RWPE1 (cell line): ENCODE measurements around the gene CLMN.
A peak's percentile ranks its signal among the peaks of the same experiment; 100 is the strongest.

Source experiments
- CTCF ChIA-PET: fragments of 350-600 bp; sonication (Branson Sonifier 250); formaldehyde crosslinking; extraction: SDS; loops from one replicate; lab custom pipeline; 2021; lab: Yijun Ruan, JAX
- POLR2A ChIA-PET: fragments of 400-600 bp; formaldehyde crosslinking; extraction: SDS; loops from one replicate; lab custom pipeline; 2020; ENCODE audit warnings: antibody characterized with exemption; ENCODE audit not compliant: low non-redundant PET; lab: Yijun Ruan, JAX
- DNase-seq: peaks from one replicate; pipeline ENCODE4 v3.0.0; 2012; ENCODE audit warnings: low spot score
- H3K27ac ChIP-seq: fragments of 450-650 bp; 2 replicates; pipeline ENCODE4 v1.5.1; 2017
- TF ChIP-seq, protein P1 (sequence below): fragments of 450-650 bp; conservative IDR thresholded peaks from 2 replicates; pipeline ENCODE4 v1.5.1; 2017; ENCODE audit warnings: low read depth, mild to moderate bottlenecking

CLMN gene

GRCh38 chr14:95282354-95282985 lies 37.2 kb downstream of the CLMN start:
- TF ChIP-seq, protein P1, sequence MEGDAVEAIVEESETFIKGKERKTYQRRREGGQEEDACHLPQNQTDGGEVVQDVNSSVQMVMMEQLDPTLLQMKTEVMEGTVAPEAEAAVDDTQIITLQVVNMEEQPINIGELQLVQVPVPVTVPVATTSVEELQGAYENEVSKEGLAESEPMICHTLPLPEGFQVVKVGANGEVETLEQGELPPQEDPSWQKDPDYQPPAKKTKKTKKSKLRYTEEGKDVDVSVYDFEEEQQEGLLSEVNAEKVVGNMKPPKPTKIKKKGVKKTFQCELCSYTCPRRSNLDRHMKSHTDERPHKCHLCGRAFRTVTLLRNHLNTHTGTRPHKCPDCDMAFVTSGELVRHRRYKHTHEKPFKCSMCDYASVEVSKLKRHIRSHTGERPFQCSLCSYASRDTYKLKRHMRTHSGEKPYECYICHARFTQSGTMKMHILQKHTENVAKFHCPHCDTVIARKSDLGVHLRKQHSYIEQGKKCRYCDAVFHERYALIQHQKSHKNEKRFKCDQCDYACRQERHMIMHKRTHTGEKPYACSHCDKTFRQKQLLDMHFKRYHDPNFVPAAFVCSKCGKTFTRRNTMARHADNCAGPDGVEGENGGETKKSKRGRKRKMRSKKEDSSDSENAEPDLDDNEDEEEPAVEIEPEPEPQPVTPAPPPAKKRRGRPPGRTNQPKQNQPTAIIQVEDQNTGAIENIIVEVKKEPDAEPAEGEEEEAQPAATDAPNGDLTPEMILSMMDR: no peak
- H3K27ac ChIP-seq: no peak overlapping the region
- DNase-seq: no peak
- CTCF ChIA-PET: no interaction called here
- POLR2A ChIA-PET: no interaction called here

DNA sequence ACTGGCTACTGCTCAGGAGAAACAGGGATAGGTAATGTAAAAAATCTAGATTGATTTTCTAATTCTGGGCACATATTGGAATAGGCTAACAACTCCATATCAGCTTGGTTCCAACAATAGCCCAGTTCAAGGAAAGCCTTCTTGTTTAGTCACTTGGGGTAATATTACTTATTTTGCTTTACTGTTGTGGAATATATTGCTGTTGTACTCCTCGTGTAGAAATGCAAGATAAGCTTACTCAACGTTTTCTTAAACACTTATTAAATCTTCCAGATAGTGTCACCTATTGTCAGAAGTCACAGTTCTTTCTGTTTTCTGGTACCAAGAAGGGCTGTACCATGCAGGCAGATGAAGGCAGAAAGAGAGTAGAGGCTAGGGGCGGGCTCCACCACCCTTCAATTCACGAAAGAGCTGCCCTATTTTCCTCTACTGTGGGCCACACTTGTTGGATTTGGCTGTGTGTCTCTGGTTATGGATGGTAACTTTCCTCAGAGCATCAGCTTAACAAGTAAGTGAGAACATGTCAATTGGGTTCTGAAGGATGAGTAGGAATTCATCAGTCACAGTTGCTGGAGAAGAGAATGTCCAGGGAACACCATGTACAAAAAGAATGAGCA lies 38.0 kb downstream of the CLMN start:
- DNase-seq: no peak
- POLR2A ChIA-PET: no interaction called here
- CTCF ChIA-PET: no interaction called here
- TF ChIP-seq, protein P1: no peak
- no peak overlapping the region for H3K27ac ChIP-seq

DNA sequence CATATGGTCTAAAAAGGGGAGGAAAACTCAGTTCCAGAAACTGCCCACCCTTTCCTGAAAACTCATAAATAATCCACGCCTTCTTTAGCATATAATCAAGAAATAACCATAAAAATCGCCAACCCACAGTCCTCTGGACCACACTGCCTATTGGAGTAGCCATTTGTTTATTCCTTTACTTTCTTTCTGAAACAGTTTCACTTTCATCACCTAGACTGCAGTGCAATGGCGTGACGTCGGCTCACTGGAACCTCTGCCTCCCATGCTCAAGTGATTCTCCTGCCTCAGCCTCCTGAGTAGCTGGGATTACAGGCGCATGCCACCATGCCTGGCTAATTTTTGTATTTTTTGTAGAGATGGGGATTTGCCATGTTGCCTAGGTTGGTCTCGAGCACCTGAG lies 44.2 kb downstream of the CLMN start:
- TF ChIP-seq, protein P1: no peak
- CTCF ChIA-PET: no interaction called here
- DNase-seq: no peak
- POLR2A ChIA-PET: no interaction called here
- no peak overlapping the region for H3K27ac ChIP-seq

DNA sequence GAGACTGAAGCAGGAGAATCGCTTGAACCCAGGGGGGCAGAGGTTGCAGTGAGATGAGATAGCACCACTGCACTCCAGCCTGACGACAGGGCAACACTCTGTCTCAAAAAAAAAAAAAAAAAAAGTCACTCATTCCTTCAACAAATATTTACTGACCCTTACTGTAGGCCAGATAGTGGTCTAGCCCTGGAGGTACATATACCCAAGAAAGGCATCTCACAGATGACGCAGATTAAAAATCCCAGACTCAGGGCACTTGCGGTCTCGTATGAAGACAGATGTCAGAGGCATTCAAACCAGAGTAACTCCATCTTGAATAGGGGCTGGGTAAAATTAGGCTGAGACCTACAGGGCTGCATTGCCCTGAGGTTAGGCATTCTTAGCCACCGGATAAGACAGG lies 44.8 kb downstream of the CLMN start:
- ChIA-PET CTCF (no interaction called here), POLR2A (no interaction called here)
- H3K27ac ChIP-seq: no peak overlapping the region
- TF ChIP-seq, protein P1: no peak
- no peak for DNase-seq

DNA sequence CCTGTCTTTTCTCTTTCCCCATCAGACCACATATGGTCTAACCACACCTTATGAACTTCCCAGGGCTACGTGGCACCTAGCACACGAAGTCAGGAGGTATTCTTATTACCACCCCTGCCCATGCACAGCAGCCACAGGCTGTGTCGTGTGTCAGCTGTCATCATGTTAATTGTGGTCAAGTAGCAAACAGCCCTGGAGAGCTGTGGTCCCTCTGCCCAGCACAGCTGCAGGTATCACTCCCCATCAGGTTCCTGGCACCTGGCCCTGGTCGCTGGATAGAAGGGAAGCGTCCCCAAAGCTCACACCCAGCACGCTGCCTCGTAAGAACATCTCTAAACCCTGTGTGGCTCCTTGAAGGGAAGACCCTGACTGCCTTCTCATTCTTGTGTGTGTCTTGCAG lies 45.4 kb downstream of the CLMN start:
- H3K27ac ChIP-seq: no peak overlapping the region
- DNase-seq: no peak

DNA sequence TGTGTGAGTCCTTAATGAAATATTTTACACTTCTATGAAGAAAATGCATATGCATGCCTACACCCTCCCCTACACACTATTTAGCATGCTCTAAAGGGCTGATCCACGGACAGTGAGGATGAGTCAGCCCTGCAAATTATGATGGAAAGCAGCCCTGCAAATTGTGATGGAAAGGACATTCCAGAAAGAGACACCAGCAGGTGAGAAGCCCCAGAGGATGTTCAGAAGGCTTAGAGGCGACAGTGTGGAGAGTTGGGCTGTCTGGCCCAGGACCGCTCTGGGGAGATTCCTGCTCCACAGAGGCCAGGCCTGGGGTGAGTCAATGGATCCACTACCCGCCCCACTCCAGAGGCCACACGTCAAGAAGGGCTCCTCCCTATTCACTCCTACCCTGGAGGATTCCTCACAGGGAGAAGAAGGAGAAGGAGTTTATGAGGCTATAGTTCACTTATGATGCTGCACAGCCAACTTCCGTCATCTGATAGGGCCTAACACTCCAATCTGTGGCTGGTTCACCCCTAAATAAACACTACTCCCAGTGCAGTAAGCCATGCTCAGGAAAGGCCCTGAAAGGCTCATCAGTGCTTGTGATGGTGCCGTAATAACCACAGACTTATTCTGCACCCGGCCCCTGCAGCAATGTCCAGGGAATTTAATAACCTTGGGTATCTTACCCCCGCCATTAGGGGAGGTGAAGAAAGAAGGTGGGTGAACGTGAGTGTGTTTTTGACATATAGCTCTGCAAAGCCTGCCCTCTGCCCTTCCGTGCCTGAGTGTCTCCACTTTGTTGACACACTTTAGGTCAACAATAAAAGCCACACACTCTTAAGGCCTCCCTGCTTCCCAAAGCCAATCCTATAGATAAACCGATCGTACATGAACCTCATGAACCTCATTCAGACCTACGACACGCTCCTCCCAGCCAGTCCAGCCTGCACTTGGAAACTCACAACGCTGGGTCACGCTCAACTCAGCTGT lies 46.4 kb downstream of the CLMN start:
- peak overlapping the region; percentile 18; the same call in 1 of the 2 replicates for H3K27ac ChIP-seq
- CTCF ChIA-PET: no interaction called here
- POLR2A ChIA-PET: no interaction called here
- TF ChIP-seq, protein P1: no peak
- no peak for DNase-seq

More for the DNA sequence above, 45.4 kb downstream of the CLMN start:
- POLR2A ChIA-PET: no interaction called here
- CTCF ChIA-PET: no interaction called here
- TF ChIP-seq, protein P1: no peak
